Osteoblast (primary cell): ENCODE results near the gene FANCD2OS. TPM values are rescaled to one million over a fixed set of nuclear protein-coding genes. Genes with fewer than 3 reads are reported as not detected.
A peak's percentile ranks its signal among the peaks of the same experiment; 100 is the strongest.
"Not testable (repeated sequence)": the region's sequence is repeated elsewhere in the genome, so short reads cannot be mapped to it uniquely, and the experiment has no call there.

Experiments
- DNase-seq: peaks from one replicate; pipeline ENCODE4 v3.0.0; 2011; ENCODE audit warnings: low spot score, mixed read lengths; ENCODE audit not compliant: insufficient read length; ENCODE audit errors: missing footprints
- H2AFZ ChIP-seq: 2 replicates; pipeline ENCODE4 v1.6.0; 2011; ENCODE audit warnings: mild to moderate bottlenecking, low read length
- H3K27ac ChIP-seq: 2 replicates; pipeline ENCODE4 v1.5.1; 2011; ENCODE audit warnings: mild to moderate bottlenecking, low read depth, low read length, moderate library complexity
- H3K27me3 ChIP-seq: 2 replicates; pipeline ENCODE4 v1.6.0; 2012; ENCODE audit warnings: mild to moderate bottlenecking, control low read depth, inconsistent platforms, low read length, moderate library complexity; ENCODE audit not compliant: insufficient read depth
- H3K36me3 ChIP-seq: 2 replicates; pipeline ENCODE4 v1.5.1; 2011; ENCODE audit warnings: mild to moderate bottlenecking, low read length, control low read depth, moderate library complexity; ENCODE audit not compliant: insufficient read depth
- H3K4me1 ChIP-seq: 2 replicates; pipeline ENCODE4 v1.5.1; 2011; ENCODE audit warnings: mild to moderate bottlenecking, low read length, control low read depth, moderate library complexity; ENCODE audit not compliant: insufficient read depth
- H3K4me2 ChIP-seq: 2 replicates; pipeline ENCODE4 v1.6.0; 2011; ENCODE audit warnings: mild to moderate bottlenecking, low read length; ENCODE audit not compliant: insufficient read depth
- H3K4me3 ChIP-seq: fragments of 200-600 bp; sonication (generic); 3 replicates; pipeline ENCODE4 v1.5.1; 2012; ENCODE audit warnings: mild to moderate bottlenecking, low read length, inconsistent platforms; ENCODE audit not compliant: insufficient read depth
- H3K79me2 ChIP-seq: 2 replicates; pipeline ENCODE4 v1.6.0; 2012; ENCODE audit warnings: mild to moderate bottlenecking, low read length, control low read depth, inconsistent platforms; ENCODE audit not compliant: insufficient read depth
- H3K9me3 ChIP-seq: 2 replicates; pipeline ENCODE4 v1.5.1; 2011; ENCODE audit warnings: low read depth, low read length, control low read depth
- H4K20me1 ChIP-seq: 2 replicates; pipeline ENCODE4 v1.6.0; 2012; ENCODE audit warnings: mild to moderate bottlenecking, low read length, control low read depth; ENCODE audit not compliant: insufficient read depth
- total RNA-seq: library from RNA; depleted of rRNA; stranded (reverse); fragments of >200 nt; gene quantifications from 2 replicates; pipeline ENCODE4 v1.2.3, GENCODE V29; 2012
- TF ChIP-seq, protein P1 (sequence below): IDR thresholded peaks from 2 replicates; pipeline ENCODE4 v1.5.1; 2011; ENCODE audit warnings: mild to moderate bottlenecking, low read depth, low read length, moderate library complexity; ENCODE audit errors: extremely low read depth

FANCD2OS gene
- total RNA-seq, 1 donor: not detected

DNA sequence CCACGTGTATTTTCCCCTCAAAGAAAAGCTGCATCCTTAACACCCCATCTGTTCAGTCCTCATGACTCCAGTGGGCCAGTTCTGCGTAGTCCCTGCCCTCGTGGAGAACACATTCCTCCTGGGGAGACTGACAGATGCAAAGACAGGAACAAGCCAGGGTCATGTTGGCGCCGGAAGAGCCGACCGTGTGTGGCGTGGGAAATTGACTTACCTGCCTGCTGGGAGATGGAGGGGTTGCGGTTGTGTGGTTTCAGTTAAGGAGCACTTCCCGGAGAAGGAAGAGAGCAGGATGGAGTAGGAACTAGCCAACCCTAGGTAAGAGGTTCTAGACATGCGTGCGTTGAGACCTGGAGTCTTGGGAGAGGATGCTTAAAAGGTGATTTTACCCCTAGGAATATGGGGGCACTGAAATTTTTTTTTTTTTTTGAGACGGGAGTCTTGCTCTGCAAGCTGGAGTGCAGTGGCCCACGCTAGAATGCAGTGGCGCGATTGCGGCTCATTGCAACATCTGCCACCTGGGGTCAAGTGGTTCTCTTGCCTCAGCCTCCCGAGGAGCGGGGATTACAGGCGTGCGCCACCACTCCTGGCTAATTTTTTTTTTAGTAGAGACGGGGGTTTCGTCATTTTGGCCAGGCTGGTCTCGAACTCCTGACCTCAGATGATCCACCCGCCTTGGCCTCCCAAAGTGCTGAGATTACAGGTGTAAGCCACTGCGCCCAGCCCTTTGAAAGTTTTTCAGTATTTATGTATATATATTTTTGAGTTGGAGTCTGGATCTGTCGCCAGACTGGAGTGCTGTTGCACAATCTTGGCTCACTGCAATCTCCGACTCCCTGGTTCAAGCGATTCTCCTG lies 34.9 kb upstream of the FANCD2OS start:
- H3K79me2 ChIP-seq: peaks cover 52% of the 10 kb centered on the region
- peak; percentile 87 for DNase-seq

DNA sequence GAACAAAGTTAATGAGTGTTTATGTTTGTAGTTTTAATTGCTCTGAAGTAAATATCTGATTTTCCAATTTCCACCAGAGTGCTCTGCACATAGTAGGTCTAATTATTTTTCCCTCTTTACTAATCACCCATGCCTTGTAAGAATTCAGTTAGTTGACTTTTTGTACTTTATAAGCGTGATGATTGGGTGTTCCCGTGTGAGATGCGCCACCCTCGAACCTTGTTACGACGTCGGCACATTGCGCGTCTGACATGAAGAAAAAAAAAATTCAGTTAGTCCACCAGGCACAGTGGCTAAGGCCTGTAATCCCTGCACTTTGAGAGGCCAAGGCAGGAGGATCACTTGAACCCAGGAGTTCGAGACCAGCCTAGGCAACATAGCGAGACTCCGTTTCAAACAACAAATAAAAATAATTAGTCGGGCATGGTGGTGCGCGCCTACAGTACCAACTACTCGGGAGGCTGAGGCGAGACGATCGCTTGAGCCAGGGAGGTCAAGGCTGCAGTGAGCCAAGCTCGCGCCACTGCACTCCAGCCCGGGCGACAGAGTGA lies 33.0 kb upstream of the FANCD2OS start:
- H3K9me3 ChIP-seq: no peaks in the 10 kb centered on the region
- TF ChIP-seq, protein P1, sequence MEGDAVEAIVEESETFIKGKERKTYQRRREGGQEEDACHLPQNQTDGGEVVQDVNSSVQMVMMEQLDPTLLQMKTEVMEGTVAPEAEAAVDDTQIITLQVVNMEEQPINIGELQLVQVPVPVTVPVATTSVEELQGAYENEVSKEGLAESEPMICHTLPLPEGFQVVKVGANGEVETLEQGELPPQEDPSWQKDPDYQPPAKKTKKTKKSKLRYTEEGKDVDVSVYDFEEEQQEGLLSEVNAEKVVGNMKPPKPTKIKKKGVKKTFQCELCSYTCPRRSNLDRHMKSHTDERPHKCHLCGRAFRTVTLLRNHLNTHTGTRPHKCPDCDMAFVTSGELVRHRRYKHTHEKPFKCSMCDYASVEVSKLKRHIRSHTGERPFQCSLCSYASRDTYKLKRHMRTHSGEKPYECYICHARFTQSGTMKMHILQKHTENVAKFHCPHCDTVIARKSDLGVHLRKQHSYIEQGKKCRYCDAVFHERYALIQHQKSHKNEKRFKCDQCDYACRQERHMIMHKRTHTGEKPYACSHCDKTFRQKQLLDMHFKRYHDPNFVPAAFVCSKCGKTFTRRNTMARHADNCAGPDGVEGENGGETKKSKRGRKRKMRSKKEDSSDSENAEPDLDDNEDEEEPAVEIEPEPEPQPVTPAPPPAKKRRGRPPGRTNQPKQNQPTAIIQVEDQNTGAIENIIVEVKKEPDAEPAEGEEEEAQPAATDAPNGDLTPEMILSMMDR: no peak
- H4K20me1 ChIP-seq: peaks cover 18% of the 10 kb centered on the region
- H3K27ac ChIP-seq: peak overlapping the region; percentile 86
- H3K4me3 ChIP-seq: peak overlapping the region; percentile 81
- no peaks in the 10 kb centered on the region for H3K27me3 ChIP-seq
- peaks cover 9% of the 10 kb centered on the region for H3K36me3 ChIP-seq
- no peak for DNase-seq
- peaks cover 12% of the 10 kb centered on the region for H3K4me1 ChIP-seq
- peak overlapping the region; percentile 71 for H3K4me2 ChIP-seq
- H3K79me2 ChIP-seq: peaks cover 39% of the 10 kb centered on the region
- H2AFZ ChIP-seq: peak overlapping the region; percentile 90

More for the DNA sequence above, 34.9 kb upstream of the FANCD2OS start:
- Histone ChIP-seq H3K27me3 (no peaks in the 10 kb centered on the region), H3K27ac (peak overlapping the region; percentile 10), H4K20me1 (peaks cover 25% of the 10 kb centered on the region), H3K9me3 (no peaks in the 10 kb centered on the region), H3K4me1 (peaks cover 12% of the 10 kb centered on the region), H3K4me3 (peak overlapping the region; percentile 81), H3K36me3 (peaks cover 24% of the 10 kb centered on the region), H2AFZ (no peak overlapping the region), H3K4me2 (peak overlapping the region; percentile 71)
- TF ChIP-seq, protein P1: no peak

DNA sequence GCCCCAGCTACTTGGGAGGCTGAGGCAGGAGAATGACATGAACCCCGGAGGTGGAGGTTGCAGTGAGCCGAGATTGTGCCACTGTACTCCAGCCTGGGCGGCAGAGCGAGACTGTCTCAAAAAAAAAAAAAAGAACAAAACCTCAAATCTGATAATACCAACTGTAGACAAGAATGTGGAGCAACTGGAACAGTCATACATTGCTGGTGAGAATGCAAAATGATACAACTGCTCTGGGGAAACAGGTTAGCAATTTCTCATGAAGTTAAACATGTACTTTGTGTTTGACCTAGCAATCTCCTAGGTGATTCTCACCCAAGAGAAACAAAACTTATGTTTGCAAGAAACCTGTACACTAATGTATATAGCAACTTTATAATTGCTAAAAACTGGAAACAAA lies 29.1 kb upstream of the FANCD2OS start:
- Histone ChIP-seq H3K4me2 (no peak overlapping the region), H2AFZ (no peak overlapping the region), H4K20me1 (no peaks in the 10 kb centered on the region), H3K27ac (no peak overlapping the region), H3K36me3 (no peaks in the 10 kb centered on the region), H3K9me3 (no peaks in the 10 kb centered on the region), H3K79me2 (peaks cover 2% of the 10 kb centered on the region), H3K4me3 (no peak overlapping the region), H3K4me1 (no peaks in the 10 kb centered on the region), H3K27me3 (no peaks in the 10 kb centered on the region)
- TF ChIP-seq, protein P1: no peak
- no peak for DNase-seq

DNA sequence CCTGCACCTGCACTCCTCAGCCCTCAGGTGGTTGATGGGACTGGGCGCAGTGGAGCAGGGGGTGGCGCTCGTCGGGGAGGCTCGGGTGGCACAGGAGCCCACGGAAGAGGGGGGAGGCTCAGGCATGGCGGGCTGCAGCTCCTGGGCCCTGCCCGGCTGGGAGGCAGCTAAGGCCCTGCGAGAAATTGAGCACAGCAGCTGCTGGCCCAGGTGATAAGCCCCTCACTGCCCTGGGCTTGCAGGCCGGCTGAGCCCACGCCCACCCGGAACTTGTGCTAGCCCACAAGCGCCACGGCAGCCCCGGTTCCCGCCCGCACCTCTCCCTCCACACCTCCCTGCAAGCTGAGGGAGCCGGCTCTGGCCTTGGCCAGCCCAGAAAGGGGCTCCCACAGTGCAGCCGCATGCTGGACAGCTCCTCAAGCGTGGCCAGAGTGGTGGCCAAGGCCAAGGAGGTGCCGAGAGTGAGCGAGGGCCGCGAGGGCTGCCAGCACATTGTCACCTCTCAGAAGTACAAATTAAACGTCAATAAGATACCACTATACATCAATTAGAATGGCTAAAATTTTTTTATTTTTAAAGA lies 28.5 kb upstream of the FANCD2OS start:
- Histone ChIP-seq H2AFZ (no peak overlapping the region), H3K79me2 (no peaks in the 10 kb centered on the region), H3K27ac (no peak overlapping the region), H3K27me3 (no peaks in the 10 kb centered on the region), H3K36me3 (peaks cover 4% of the 10 kb centered on the region), H4K20me1 (no peaks in the 10 kb centered on the region), H3K9me3 (no peaks in the 10 kb centered on the region), H3K4me2 (no peak overlapping the region), H3K4me3 (no peak overlapping the region), H3K4me1 (no peaks in the 10 kb centered on the region)
- DNase-seq: no peak
- TF ChIP-seq, protein P1: no peak

DNA sequence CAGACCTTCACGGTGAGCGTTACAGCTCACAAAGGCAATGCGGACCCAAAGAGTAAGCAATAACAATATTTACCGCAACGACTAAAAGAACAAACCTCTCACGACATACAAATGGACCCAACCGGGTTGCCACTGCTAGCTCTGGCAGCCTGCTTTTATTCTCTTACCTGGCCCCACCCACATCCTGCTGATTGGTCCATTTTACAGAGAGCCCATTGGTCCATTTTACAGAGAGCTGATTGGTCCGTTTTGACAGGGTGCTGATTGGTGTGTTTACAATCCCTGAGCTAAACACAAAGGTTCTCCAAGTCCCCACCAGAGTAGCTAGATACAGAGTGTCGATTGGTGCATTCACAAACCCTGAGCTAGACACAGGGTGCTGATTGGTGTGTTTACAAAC lies 27.8 kb upstream of the FANCD2OS start:
- H3K4me3 ChIP-seq, H2AFZ ChIP-seq, H3K79me2 ChIP-seq, DNase-seq, H3K9me3 ChIP-seq, H3K27me3 ChIP-seq, H3K4me1 ChIP-seq, H4K20me1 ChIP-seq, H3K4me2 ChIP-seq, H3K27ac ChIP-seq, H3K36me3 ChIP-seq: not testable (repeated sequence)
